Measurements from ENCODE around the gene GIPR.
"Not testable (repeated sequence)": the region's sequence is repeated elsewhere in the genome, so short reads cannot be mapped to it uniquely, and the experiment has no call there.

The GIPR gene

DNA sequence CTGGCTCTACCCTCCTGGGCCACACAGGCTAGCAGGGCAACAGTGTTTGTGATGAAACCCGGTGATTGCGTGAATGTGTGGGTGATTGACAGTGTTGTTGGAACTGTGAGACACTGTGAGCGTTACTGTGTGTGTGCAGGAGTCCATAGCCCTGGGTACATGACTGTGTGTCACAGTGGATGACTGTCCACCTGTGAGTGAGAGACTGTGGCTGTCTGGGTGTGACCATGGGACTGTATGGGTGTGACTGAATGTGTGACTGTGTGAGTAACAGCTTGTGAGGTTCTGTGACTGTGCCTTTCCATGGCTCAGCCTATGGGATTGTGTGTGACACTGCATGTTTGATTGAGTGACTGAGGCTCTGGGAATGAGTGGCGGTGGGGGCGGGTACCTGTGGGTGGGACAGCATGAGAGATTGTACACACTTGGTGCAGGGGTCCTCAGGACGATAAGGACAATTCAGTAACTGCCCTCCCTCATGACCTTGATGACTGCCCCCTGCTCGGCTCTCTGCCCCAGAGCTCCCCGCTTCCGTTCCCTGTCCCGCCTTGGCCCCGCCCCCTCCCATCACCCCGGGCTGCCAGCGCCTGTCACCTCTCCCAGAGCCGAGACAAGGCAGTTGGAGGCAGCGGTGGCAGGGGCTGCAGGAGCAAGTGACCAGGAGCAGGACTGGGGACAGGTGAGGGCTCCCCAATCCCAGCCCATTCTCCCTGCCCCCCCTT is at the start of gene GIPR:
GIPR (plus strand) TSS at position 602 of the 722 bp plus-strand sequence. CDS start 1,300 bp downstream, outside the sequence.
- peak; percentile 49 for DNase-seq (ENCODE audit: low spot score)

DNA sequence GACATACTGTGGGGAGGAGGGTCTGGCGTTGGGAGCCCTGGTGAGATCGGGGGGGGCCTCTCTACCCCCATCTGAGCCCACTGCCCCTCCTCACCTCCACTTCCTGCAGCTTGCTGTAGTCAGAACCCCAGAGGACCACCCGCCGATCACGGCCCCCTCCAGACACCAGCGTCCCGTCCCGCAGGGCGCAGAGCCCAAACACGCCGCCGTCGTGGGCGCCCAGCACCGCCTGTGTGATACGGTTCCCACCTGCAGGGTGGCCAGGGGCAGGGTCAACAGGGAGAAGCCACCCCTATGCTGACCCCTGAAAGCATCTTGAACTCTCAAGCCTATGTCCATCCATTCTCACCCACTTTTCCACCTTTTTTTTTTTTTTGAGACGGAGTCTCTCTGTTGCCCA is 46.6 kb upstream of the GIPR start:
- DNase-seq (ENCODE audit: low spot score): no peak

- DNase-seq (ENCODE audit: low spot score): no peak
Measured at GRCh38 chr19:45621976-45622503, 46.0 kb upstream of the GIPR start.

GRCh38 chr19:45623984-45624383 is 44.0 kb upstream of the GIPR start:
- DNase-seq (ENCODE audit: low spot score): no peak

GRCh38 chr19:45628219-45628618 is 39.8 kb upstream of the GIPR start:
- DNase-seq (ENCODE audit: low spot score): not testable (repeated sequence)

DNA sequence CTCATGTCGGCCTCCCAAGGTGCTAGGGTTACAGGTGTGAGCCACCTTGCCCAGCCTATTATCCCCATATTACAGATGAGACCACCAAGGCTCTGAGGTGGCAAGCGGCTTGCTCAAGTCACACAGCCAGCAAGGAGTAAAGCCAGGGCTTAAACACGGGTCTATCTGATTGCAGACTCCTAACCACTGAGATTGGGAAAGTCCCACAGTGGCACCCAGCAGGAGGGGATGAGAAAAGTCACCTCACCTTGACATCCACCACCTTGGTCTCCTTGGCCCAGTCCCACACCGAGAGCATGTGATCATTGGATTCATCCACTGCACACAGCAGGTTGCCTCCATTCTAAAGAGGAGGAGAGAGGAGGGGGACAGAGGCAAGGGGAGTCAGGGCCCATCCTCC is 38.3 kb upstream of the GIPR start:
- no peak for DNase-seq (ENCODE audit: low spot score)

GRCh38 chr19:45630463-45630862 is 37.6 kb upstream of the GIPR start:
- no peak for DNase-seq (ENCODE audit: low spot score)

- no peak for DNase-seq (ENCODE audit: low spot score)
Measured at GRCh38 chr19:45632468-45633196, 35.4 kb upstream of the GIPR start.

- DNase-seq (ENCODE audit: low spot score): no peak
Measured at GRCh38 chr19:45636275-45636674, 31.7 kb upstream of the GIPR start.

GRCh38 chr19:45636902-45637301 is 31.1 kb upstream of the GIPR start:
- no peak for DNase-seq (ENCODE audit: low spot score)

GRCh38 chr19:45637890-45638667 is 29.9 kb upstream of the GIPR start:
- no peak for DNase-seq (ENCODE audit: low spot score)

GRCh38 chr19:45638930-45639729 is 28.9 kb upstream of the GIPR start, which contains the start of gene EML2:
TSS of gene EML2 (minus strand) at chr19:45639397. CDS start at chr19:45639376, 21 bp downstream.
- DNase-seq (ENCODE audit: low spot score): no peak

DNA sequence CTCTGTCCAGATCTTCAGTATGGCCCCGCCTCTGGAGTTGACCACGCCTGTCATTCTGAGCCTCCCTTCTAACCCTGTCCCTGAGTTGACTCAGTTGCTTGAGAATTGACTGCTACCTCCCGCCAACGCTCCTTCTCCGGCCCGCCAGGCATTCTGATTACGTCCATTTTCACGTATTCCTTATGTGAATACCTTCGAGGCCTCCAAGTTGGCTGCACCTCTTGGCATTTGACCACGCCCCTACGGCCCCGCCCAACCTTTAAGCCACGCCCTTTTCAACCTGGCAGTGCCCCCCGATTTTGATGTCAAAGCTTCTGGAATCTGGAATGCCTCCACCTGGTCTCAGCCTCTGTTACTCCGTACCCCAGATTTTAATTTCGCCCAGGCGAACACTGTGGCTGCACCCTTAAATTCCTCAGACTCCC is 27.2 kb upstream of the GIPR start:
- no peak for DNase-seq (ENCODE audit: low spot score)

DNA sequence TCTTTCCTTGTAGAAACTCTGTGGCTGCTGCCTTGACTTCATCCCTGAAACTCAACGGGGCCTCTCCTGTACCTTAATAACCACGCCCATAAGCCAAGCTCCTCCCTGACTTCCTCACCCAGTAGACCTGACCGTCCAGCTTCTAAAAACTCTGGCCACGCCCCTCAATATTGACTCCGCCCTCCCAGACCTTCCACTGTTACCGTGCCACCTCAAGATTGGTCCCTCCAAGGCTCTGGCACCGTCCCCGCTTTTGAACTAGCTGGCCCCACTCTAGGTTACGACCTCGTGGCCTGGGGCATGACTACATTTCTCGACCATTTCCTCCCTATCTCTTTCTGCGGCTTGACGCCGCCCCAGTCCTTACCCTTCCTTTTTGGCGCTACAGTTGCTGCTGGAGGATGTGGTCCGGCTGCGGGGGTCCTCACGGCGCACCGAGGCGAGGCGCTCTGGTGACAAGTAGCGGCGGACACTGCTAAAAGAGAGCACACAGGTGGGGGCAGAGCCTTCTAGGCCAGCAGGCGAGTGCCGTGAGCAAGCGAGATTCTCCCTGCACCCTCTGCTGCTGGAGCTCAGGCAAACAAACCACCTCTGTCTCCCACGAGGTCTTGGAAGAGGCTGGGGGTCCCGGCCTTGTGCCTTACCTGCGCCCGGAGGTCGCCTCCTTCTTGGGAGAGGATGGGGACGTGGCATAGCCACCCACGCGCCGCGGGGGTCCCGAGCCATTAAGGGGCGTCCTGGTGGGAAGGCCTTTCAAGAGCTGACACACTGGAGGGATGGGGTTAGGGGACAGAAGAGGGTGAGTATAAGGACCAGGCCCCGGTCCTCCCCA is 26.5 kb upstream of the GIPR start:
- peak; percentile 49 for DNase-seq (ENCODE audit: low spot score)

- DNase-seq (ENCODE audit: low spot score): peak; percentile 88
Measured at GRCh38 chr19:45643024-45643926, 24.7 kb upstream of the GIPR start.

DNA sequence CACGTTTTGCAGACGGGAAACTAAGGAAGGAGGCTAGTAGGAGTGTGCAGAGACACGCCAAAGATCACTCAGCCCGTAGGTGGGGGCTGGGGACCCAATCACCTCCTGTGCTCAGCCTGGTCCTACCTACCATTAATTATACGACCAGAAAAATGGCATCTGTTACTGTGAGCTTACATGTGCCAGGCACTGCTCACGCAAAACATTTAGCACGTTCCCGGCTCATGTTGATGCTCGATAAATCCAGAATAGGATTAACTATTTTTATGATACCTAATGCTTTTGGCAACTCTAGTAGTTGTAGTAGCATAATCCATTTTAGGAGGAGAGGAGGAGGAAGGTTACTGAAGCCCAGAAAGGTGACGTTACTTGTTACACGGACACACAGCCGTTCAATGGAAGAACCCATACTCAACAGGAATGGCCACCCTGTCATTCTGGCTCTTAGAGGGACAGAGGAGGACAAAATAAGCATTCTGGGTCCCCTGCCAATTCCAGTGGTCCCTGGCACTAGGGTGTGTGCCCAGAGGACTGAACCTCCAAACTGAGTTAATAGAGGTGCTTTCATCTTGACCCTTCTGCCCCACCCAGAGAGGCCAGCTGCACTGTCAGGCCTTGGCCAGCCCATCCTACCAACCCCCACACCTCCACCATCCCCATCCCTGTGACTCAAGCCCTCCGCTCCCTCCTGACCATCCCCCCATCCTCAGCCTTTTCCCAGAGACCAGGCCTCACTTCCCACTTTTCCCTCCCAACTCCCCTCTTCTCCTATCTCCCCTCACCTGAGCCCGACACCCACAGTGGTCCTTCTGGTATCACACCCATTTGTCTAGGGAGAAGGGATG is 23.9 kb upstream of the GIPR start:
- DNase-seq (ENCODE audit: low spot score): peak; percentile 54

DNA sequence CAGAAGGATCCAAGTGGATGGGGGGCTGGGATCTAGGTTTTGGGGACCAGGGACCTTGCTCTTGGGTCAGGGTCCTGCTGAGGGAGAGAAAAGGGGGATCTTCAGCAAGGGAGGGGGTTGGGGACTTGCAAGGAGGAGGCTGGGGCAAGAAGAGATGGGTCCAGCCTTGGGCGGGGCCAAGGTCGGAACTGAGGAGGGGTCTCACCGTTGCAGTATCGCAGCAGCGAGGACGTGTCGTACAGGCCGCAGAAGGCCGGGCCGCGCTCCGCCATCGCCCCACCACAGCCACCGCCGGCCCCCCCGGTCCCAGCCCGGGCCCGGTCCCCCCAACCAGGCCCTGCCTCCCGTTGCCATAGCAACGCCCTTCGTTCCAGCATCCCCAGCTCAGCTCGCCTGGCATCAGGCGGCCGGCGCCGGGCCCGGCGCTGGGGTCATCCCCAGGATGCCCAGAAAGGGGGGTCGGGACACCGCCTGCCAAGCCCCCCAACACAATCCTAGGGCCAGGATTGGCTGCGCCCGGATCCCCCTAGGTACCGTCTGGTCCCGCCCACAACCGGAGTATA is 22.9 kb upstream of the GIPR start:
- no peak for DNase-seq (ENCODE audit: low spot score)
